GM23338 (cell line): Measurements from ENCODE around the gene SLC4A2.

Source experiments
- CREB1 ChIP-seq: fragments of 250-450 bp; sonication (Bioruptor Pico); IDR thresholded peaks from 2 replicates; pipeline ENCODE4 v1.5.0; 2020; ENCODE audit warnings: low read depth, mild to moderate bottlenecking, moderate library complexity
- EZH2 ChIP-seq: fragments of 200-600 bp; sonication (generic); IDR thresholded peaks from one replicate; pipeline ENCODE4 v1.8.0; 2017; ENCODE audit warnings: antibody characterized with exemption, mild to moderate bottlenecking, low read depth; ENCODE audit not compliant: unreplicated experiment
- EZH2phosphoT487 ChIP-seq: fragments of 200-600 bp; sonication (generic); IDR thresholded peaks from one replicate; pipeline ENCODE4 v1.8.1; 2018; ENCODE audit warnings: antibody characterized with exemption; ENCODE audit not compliant: unreplicated experiment
- JUNB ChIP-seq: IDR thresholded peaks from one replicate; pipeline ENCODE4 v1.6.1; 2016; ENCODE audit warnings: antibody characterized with exemption; ENCODE audit not compliant: unreplicated experiment
- NANOG ChIP-seq: IDR thresholded peaks from 2 replicates; pipeline ENCODE4 v1.6.1; 2016; ENCODE audit warnings: antibody characterized with exemption, borderline replicate concordance
- POLR2AphosphoS5 ChIP-seq: IDR thresholded peaks from 2 replicates; pipeline ENCODE4 v1.6.1; 2016; ENCODE audit warnings: antibody characterized with exemption, low read depth
- STAT1 ChIP-seq: IDR thresholded peaks from one replicate; pipeline ENCODE4 v1.6.1; 2016; ENCODE audit warnings: antibody characterized with exemption; ENCODE audit not compliant: unreplicated experiment
- ZNF114 ChIP-seq: fragments of 250-450 bp; sonication (Bioruptor Pico); IDR thresholded peaks from 2 replicates; pipeline ENCODE4 v1.5.0; 2020; ENCODE audit warnings: mild to moderate bottlenecking, moderate library complexity
- ZNF331 ChIP-seq: fragments of 250-450 bp; sonication (Bioruptor Pico); IDR thresholded peaks from 2 replicates; pipeline ENCODE4 v1.5.0; 2020; ENCODE audit warnings: low read depth, mild to moderate bottlenecking, moderate library complexity
- TF ChIP-seq, protein P1 (sequence below), 2 experiments: fragments of 200-600 bp in 1 of 2; sonication (generic) in 1 of 2; conservative IDR thresholded peaks; 2 replicates each; pipeline versions ENCODE4 v1.5.1 to v1.6.1; 2016 to 2017; ENCODE audit warnings: antibody characterized with exemption in 2 of 2, low read depth in 2 of 2, mild to moderate bottlenecking in 2 of 2, moderate library complexity in 1 of 2
- TF ChIP-seq, protein P2 (sequence below): IDR thresholded peaks from one replicate; pipeline ENCODE4 v1.6.1; 2018; ENCODE audit warnings: antibody characterized with exemption; ENCODE audit not compliant: unreplicated experiment
- TF ChIP-seq, protein P3 (sequence below): IDR thresholded peaks from 2 replicates; pipeline ENCODE4 v1.6.1; 2016; ENCODE audit warnings: antibody characterized with exemption
- TF ChIP-seq, protein P4 (sequence below): fragments of 250-450 bp; sonication (Bioruptor Pico); IDR thresholded peaks from 2 replicates; pipeline ENCODE4 v1.5.0; 2020; ENCODE audit warnings: mild to moderate bottlenecking, moderate library complexity

DNA sequence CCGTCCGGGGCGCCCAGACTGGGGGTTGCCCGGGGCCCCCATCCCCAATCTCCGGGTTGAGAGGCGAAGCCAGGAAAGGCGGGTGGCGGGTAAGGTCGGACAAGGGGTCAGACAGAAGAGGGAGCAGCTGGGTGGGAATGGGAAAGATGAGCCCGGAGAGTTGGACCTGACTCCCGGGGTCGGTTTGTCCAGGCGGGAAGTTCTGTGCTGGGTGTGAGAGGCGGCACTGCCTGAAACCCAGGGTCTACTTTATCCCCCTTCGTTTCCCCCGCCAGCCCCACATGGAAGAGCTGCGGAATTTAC is 675 bp downstream of the SLC4A2 start:
- TF ChIP-seq, protein P1, sequence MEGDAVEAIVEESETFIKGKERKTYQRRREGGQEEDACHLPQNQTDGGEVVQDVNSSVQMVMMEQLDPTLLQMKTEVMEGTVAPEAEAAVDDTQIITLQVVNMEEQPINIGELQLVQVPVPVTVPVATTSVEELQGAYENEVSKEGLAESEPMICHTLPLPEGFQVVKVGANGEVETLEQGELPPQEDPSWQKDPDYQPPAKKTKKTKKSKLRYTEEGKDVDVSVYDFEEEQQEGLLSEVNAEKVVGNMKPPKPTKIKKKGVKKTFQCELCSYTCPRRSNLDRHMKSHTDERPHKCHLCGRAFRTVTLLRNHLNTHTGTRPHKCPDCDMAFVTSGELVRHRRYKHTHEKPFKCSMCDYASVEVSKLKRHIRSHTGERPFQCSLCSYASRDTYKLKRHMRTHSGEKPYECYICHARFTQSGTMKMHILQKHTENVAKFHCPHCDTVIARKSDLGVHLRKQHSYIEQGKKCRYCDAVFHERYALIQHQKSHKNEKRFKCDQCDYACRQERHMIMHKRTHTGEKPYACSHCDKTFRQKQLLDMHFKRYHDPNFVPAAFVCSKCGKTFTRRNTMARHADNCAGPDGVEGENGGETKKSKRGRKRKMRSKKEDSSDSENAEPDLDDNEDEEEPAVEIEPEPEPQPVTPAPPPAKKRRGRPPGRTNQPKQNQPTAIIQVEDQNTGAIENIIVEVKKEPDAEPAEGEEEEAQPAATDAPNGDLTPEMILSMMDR (conservative IDR thresholded peaks at IDR 0.05; ENCODE audit: low read depth in 2 of 2), result no peak
- no peak for TF ChIP-seq JUNB
- TF ChIP-seq, protein P2, sequence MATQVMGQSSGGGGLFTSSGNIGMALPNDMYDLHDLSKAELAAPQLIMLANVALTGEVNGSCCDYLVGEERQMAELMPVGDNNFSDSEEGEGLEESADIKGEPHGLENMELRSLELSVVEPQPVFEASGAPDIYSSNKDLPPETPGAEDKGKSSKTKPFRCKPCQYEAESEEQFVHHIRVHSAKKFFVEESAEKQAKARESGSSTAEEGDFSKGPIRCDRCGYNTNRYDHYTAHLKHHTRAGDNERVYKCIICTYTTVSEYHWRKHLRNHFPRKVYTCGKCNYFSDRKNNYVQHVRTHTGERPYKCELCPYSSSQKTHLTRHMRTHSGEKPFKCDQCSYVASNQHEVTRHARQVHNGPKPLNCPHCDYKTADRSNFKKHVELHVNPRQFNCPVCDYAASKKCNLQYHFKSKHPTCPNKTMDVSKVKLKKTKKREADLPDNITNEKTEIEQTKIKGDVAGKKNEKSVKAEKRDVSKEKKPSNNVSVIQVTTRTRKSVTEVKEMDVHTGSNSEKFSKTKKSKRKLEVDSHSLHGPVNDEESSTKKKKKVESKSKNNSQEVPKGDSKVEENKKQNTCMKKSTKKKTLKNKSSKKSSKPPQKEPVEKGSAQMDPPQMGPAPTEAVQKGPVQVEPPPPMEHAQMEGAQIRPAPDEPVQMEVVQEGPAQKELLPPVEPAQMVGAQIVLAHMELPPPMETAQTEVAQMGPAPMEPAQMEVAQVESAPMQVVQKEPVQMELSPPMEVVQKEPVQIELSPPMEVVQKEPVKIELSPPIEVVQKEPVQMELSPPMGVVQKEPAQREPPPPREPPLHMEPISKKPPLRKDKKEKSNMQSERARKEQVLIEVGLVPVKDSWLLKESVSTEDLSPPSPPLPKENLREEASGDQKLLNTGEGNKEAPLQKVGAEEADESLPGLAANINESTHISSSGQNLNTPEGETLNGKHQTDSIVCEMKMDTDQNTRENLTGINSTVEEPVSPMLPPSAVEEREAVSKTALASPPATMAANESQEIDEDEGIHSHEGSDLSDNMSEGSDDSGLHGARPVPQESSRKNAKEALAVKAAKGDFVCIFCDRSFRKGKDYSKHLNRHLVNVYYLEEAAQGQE, result no peak
- TF ChIP-seq, protein P3, sequence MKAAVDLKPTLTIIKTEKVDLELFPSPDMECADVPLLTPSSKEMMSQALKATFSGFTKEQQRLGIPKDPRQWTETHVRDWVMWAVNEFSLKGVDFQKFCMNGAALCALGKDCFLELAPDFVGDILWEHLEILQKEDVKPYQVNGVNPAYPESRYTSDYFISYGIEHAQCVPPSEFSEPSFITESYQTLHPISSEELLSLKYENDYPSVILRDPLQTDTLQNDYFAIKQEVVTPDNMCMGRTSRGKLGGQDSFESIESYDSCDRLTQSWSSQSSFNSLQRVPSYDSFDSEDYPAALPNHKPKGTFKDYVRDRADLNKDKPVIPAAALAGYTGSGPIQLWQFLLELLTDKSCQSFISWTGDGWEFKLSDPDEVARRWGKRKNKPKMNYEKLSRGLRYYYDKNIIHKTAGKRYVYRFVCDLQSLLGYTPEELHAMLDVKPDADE, result no peak
- TF ChIP-seq POLR2AphosphoS5, result no peak
- TF ChIP-seq EZH2, result no peak
- TF ChIP-seq EZH2phosphoT487, result no peak
- TF ChIP-seq STAT1, result no peak
- TF ChIP-seq, protein P4, sequence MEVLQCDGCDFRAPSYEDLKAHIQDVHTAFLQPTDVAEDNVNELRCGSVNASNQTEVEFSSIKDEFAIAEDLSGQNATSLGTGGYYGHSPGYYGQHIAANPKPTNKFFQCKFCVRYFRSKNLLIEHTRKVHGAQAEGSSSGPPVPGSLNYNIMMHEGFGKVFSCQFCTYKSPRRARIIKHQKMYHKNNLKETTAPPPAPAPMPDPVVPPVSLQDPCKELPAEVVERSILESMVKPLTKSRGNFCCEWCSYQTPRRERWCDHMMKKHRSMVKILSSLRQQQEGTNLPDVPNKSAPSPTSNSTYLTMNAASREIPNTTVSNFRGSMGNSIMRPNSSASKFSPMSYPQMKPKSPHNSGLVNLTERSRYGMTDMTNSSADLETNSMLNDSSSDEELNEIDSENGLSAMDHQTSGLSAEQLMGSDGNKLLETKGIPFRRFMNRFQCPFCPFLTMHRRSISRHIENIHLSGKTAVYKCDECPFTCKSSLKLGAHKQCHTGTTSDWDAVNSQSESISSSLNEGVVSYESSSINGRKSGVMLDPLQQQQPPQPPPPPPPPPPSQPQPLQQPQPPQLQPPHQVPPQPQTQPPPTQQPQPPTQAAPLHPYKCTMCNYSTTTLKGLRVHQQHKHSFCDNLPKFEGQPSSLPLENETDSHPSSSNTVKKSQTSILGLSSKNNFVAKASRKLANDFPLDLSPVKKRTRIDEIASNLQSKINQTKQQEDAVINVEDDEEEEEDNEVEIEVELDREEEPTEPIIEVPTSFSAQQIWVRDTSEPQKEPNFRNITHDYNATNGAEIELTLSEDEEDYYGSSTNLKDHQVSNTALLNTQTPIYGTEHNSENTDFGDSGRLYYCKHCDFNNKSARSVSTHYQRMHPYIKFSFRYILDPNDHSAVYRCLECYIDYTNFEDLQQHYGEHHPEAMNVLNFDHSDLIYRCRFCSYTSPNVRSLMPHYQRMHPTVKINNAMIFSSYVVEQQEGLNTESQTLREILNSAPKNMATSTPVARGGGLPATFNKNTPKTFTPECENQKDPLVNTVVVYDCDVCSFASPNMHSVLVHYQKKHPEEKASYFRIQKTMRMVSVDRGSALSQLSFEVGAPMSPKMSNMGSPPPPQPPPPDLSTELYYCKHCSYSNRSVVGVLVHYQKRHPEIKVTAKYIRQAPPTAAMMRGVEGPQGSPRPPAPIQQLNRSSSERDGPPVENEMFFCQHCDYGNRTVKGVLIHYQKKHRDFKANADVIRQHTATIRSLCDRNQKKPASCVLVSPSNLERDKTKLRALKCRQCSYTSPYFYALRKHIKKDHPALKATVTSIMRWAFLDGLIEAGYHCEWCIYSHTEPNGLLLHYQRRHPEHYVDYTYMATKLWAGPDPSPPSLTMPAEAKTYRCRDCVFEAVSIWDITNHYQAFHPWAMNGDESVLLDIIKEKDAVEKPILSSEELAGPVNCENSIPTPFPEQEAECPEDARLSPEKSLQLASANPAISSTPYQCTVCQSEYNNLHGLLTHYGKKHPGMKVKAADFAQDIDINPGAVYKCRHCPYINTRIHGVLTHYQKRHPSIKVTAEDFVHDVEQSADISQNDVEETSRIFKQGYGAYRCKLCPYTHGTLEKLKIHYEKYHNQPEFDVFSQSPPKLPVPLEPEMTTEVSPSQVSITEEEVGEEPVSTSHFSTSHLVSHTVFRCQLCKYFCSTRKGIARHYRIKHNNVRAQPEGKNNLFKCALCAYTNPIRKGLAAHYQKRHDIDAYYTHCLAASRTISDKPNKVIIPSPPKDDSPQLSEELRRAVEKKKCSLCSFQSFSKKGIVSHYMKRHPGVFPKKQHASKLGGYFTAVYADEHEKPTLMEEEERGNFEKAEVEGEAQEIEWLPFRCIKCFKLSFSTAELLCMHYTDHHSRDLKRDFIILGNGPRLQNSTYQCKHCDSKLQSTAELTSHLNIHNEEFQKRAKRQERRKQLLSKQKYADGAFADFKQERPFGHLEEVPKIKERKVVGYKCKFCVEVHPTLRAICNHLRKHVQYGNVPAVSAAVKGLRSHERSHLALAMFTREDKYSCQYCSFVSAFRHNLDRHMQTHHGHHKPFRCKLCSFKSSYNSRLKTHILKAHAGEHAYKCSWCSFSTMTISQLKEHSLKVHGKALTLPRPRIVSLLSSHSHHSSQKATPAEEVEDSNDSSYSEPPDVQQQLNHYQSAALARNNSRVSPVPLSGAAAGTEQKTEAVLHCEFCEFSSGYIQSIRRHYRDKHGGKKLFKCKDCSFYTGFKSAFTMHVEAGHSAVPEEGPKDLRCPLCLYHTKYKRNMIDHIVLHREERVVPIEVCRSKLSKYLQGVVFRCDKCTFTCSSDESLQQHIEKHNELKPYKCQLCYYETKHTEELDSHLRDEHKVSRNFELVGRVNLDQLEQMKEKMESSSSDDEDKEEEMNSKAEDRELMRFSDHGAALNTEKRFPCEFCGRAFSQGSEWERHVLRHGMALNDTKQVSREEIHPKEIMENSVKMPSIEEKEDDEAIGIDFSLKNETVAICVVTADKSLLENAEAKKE (CRISPR knock-in tag), result no peak
- TF ChIP-seq CREB1 (CRISPR knock-in tag), result no peak
- TF ChIP-seq NANOG, result no peak
- no peak for TF ChIP-seq ZNF114 (CRISPR knock-in tag)
- TF ChIP-seq ZNF331 (CRISPR knock-in tag), result no peak
